Hepatocyte (in vitro differentiated cells): ENCODE measurements around the gene MFAP5.

ENCODE experiments used
- CTCF ChIP-seq: fragments of 200-600 bp; sonication (generic); IDR thresholded peaks from 2 replicates; pipeline ENCODE4 v1.5.1; 2016; ENCODE audit warnings: antibody characterized with exemption, mild to moderate bottlenecking; ENCODE audit not compliant: poor library complexity
- EZH2phosphoT487 ChIP-seq: fragments of 200-600 bp; sonication (generic); IDR thresholded peaks from one replicate; pipeline ENCODE4 v1.6.1; 2018; ENCODE audit warnings: antibody characterized with exemption, mild to moderate bottlenecking, low read depth, moderate library complexity; ENCODE audit not compliant: unreplicated experiment, severe bottlenecking

- TF ChIP-seq CTCF (no peak), EZH2phosphoT487 (no peak)
Observed at GRCh38 chr12:8696442-8697090, 33.9 kb upstream of the MFAP5 start.
